ENCODE data around the gene SDR39U1. TPM values are rescaled to one million over a fixed set of nuclear protein-coding genes. Genes with fewer than 3 reads are reported as not detected.
A peak's percentile ranks its signal among the peaks of the same experiment; 100 is the strongest.

SDR39U1 gene
- total RNA-seq, 1 experiment from 2014 or later, result 59.0 TPM

DNA sequence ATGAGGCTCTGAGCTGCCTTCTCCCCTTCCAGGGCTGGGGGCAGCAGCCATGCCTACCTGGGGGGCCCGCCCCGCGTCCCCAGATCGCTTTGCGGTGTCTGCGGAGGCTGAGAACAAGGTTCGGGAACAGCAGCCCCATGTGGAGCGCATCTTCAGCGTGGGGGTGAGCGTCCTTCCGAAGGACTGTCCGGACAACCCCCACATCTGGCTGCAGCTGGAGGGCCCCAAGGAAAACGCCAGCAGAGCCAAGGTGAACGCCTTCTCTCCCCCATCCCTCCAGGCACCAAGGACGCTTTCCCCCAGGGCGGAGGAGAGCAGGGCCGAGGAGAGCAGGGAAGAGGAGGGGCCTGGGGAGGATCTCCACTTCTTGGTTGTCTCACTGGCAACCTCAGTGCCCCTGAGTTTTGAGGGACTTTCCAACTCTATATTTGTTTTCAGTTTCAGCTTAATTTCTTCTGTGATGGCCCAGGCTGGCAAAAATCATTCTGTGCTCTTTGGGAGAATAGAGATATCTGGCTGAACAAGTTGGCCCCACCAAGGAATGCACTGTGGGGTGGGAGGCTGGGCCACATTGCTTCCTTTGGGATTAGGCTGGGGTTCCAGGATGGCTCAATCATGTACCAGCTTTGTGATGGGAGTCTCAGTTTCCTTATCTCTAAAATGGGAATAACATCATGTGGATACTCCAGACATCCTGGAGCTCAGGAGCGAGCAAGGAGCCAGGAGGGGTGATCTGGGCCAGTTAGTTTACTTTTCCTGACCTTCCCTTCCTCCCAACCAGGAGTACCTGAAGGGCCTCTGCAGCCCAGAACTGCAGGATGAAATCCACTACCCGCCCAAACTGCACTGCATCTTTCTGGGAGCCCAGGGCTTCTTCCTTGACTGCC, 11.7 kb downstream of the SDR39U1 start:
- peaks cover 55% of the 10 kb centered on the region for H3K36me3 Mint-ChIP-seq (ENCODE audit: insufficient read depth, unreplicated experiment)
- TF ChIP-seq CTCF (IDR thresholded peaks at IDR 0.05; ENCODE audit: unreplicated experiment), result no peak
- no peaks in the 10 kb centered on the region for H3K9me3 Mint-ChIP-seq (ENCODE audit: low read depth, unreplicated experiment)
- intact Hi-C loops (cut with micrococcal nuclease; ENCODE audit: unreplicated experiment), result loop anchor here (1.0 to 2.0 kb wide), 2 partner anchors 38 to 66 kb away; no protein-coding TSS in a partner anchor
- H3K4me3 Mint-ChIP-seq (ENCODE audit: low read depth, unreplicated experiment), result peak overlapping the region; percentile 69
- H3K27me3 Mint-ChIP-seq (ENCODE audit: unreplicated experiment), result no peaks in the 10 kb centered on the region
- H3K27ac Mint-ChIP-seq (ENCODE audit: unreplicated experiment), result peak overlapping the region; percentile 28
- BruUV-seq (replicated peaks), result TSS peak; percentile 28
- CTCF ChIA-PET, result interaction anchor here (0.6 to 3.0 kb wide), 26 partner anchors 9 to 192 kb away, joined by 3 to 53 read pairs (median 6); partner anchors contain the start of genes CIDEB, RIPK3, SDR39U1 and TINF2
- no peak for DNase-seq
- H3K4me1 Mint-ChIP-seq (ENCODE audit: low read depth, unreplicated experiment), result peaks cover 32% of the 10 kb centered on the region

DNA sequence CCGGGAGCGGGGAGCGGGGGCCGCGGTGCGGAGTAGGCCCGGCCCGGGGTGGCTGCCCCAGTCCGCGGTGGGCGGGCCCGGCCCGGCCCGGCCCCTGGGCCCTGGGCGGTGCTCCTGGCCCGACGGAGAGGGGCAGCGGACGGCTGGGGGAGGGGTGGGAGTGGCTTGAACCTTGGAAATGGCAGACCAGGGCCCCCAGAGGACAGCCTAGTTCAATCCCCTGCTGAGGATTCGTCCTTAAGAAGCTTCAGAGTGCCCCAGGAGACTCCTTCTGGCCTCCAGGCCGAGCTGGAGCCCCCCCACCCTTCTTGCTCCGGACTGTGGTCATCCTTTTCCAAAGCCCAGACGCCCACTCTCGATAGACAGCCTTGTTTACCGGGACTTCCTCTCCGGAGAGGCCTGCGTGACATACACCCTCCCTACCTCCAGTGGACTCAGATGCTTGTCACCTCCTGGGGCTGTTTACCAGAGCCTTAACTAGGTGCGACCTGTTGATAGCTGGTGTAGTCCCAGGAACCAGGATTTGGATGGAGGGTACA, 12.4 kb downstream of the SDR39U1 start:
- no peak for TF ChIP-seq CTCF (IDR thresholded peaks at IDR 0.05; ENCODE audit: unreplicated experiment)
- Mint-ChIP-seq H3K27ac (ENCODE audit: unreplicated experiment) (no peak overlapping the region), H3K9me3 (ENCODE audit: low read depth, unreplicated experiment) (no peaks in the 10 kb centered on the region), H3K27me3 (ENCODE audit: unreplicated experiment) (no peaks in the 10 kb centered on the region), H3K4me3 (ENCODE audit: low read depth, unreplicated experiment) (peak overlapping the region; percentile 69), H3K4me1 (ENCODE audit: low read depth, unreplicated experiment) (peaks cover 39% of the 10 kb centered on the region), H3K36me3 (ENCODE audit: insufficient read depth, unreplicated experiment) (peaks cover 51% of the 10 kb centered on the region)
- DNase-seq, result peak; percentile 72
- CTCF ChIA-PET, result interaction anchor here (0.6 to 3.0 kb wide), 7 partner anchors 12 to 122 kb away, joined by 3 to 53 read pairs (median 8); partner anchors contain the start of genes CIDEB and SDR39U1
- no TSS peak for BruUV-seq (replicated peaks)
- intact Hi-C loops (cut with micrococcal nuclease; ENCODE audit: unreplicated experiment), result loop anchor here (2.0 kb wide), 1 partner anchor 37 kb away; no protein-coding TSS in a partner anchor

DNA sequence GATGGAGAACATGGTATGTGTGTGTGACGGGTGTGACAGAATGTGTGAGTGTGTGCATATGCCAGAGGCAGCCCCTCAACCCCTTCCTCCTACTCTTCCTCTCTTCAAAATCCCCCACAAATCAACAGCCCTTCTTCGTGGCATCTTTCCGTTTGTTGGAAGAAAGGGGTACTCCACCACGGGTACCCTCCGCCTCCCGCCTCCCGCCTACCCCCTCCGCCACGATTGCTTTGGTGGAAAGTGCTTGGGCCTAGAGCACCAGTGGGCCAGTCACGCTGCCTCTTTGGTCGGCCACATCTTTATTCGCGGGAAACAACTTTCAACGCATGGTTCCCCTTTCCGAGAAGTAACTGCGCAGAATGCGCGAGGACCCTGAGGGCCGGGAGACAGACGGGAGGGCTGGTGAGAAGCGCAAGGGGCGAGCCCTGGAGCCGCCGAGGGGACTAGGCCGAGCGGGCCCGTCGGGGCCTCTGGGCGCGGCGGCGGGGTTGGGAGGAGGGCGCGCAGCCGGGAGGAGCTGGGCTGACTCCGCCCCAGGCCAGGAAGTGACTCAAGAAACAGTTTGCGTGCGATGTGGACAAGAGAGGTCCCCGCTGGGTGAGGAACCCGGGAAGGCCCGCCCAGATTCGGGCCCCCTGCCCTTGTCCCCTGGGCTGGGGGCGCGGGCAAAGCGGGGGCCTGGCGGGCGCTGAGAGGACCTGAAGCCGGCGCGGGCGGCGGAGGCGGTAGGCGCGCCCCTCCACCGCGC, 13.0 kb downstream of the SDR39U1 start, which contains the start of the genes CBLN3 and KHNYN:
Gene CBLN3, minus strand, starts transcription at position 274 of the 748 bp plus-strand sequence. CDS start 614 bp downstream, outside the sequence.
Gene KHNYN, plus strand, starts transcription at position 560 of the 748 bp plus-strand sequence. CDS start 777 bp downstream, outside the sequence.
- TF ChIP-seq CTCF (IDR thresholded peaks at IDR 0.05; ENCODE audit: unreplicated experiment), result no peak
- Mint-ChIP-seq H3K4me1 (ENCODE audit: low read depth, unreplicated experiment) (peaks cover 44% of the 10 kb centered on the region), H3K27ac (ENCODE audit: unreplicated experiment) (peak within 1 kb of the TSS; percentile 66), H3K4me3 (ENCODE audit: low read depth, unreplicated experiment) (peak within 1 kb of the TSS; percentile 69), H3K36me3 (ENCODE audit: insufficient read depth, unreplicated experiment) (peaks cover 45% of the 10 kb centered on the region), H3K9me3 (ENCODE audit: low read depth, unreplicated experiment) (no peaks in the 10 kb centered on the region), H3K27me3 (ENCODE audit: unreplicated experiment) (no peaks in the 10 kb centered on the region)
- peak; percentile 90 for DNase-seq
- CTCF ChIA-PET, result interaction anchor here (1.0 to 3.0 kb wide), 6 partner anchors 13 to 122 kb away, joined by 3 to 53 read pairs (median 6); partner anchors contain the start of genes CIDEB and SDR39U1
- TSS peak; percentile 71 for BruUV-seq (replicated peaks)
- intact Hi-C loops (cut with micrococcal nuclease; ENCODE audit: unreplicated experiment), result loop anchor here (2.0 kb wide), 1 partner anchor 37 kb away; no protein-coding TSS in a partner anchor
